Measurements from ENCODE around the gene TMEM94. TPM values are rescaled to one million over a fixed set of nuclear protein-coding genes. Genes with fewer than 3 reads are reported as not detected.

Gene TMEM94
- polyA plus RNA-seq, 5 donors: 62.5 to 96.8 (median 77.0) TPM

DNA sequence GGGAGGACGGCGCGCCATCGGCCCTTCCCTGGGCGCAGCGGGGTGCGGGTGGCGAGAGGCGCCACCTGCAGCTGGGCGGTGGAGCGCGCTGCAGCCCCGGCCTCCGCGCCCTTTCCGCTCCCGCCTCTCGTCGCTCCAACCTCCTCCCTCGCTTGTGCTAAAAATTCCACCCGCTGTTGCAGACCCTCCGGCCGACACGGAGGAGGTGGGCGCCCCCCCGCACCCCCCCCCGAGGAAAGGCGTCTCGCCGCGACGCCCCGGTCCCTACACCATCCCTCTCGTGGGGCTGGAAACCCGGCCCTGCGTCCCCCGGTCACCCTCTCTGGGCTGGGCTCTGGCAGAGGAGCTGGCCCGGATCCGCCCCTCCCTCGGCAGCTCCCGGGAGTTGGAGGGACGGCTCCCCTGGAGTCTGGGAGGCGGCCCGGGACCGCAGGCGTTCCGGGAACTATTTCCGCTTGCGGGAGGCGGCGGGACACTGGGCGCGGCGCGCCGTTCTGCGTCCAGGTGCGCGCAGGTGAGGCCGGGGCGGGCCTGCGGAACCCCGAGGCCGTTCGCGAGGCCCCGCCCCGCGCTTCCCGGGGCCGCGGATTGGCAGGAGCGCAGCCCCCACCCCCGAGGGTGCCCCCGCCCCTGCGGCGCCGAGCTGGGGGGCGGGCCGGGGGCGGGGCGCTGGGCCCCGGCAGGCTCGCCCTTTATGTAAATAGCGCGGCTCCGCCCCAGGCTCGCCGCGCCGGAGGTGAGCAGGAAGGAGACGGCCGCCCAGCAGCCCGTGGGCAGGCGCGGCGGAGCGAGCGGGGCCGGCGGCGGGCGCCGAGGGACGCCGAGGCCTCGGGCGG is 68.8 kb downstream of the TMEM94 start, which contains the start of gene LLGL2:
Gene LLGL2 (plus strand): TSS at position 728 of the 836 bp plus-strand sequence. CDS start 17,730 bp downstream, outside the sequence.
- peak; percentile 75 to 80 for DNase-seq

DNA sequence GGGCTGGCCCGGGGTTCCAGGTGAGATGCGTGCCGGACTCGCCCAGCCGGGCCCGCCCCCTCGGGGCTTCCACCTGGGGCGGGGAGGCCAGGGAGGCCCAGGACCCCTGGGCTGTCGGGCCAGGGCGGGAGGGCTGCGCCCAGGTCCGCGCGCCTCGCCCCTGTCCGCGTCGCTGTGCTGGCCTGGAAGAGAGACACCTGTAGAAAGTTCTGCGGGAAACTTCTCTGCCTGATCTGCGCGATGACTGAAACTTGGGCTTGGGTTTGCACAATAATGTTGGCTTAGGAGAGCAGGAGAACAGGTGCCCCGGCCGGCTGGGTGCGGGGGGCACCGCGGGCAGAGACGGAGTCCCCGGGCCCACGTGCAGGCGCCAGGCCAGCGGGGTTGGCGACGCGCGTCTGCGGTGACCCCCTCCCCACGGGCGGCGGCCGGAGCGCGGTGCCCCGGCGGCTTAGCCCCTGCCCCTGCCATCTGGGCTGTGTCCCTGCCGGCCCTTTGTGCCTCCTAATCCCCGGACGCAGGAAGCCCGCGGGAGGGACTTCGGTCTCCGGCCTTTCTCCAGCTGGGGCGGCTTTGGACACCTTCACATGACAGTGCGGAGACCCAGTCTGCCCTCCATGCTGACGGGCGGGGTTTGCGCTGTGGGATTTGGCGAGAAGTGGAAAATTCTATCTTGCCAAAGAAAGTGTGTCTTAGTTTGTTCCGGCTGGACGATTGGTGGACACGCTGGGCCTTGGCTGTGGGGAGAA is 69.5 kb downstream of the TMEM94 start:
- DNase-seq: no peak

DNA sequence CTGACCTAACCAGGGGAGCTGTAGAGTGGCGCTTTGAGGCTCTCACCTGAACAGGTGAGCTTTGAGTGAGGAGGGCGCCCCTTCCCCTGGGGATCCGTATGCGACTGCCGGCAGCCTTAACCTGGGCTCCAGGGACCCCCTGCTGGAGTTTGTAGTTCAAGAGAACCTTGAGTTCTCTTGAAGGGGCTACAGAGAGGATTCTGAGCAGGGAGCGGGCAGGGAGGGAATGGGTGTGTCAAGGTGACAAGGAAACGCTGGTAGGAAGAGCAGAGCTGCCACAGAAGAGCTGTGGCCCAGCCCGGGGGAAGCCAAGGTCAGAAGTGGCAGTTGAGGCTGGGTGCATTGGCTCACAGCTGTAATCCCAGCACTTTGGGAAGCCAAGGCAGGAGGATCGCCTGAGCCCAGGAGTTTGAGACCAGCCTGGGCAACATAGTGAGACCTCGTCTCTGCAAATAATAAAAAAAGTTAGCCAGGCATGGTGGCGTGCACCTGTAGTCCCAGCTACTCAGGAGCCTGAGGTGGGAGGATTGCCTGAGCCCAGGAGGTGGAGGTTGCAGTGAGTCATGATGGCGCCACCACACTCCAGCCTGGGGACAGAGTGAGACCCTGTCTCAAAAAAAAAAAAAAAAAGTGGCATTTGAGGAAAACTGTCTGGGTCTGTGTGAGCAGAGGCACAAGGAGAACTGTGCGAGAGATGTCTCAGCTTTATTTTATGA is 70.3 kb downstream of the TMEM94 start:
- no peak for DNase-seq

DNA sequence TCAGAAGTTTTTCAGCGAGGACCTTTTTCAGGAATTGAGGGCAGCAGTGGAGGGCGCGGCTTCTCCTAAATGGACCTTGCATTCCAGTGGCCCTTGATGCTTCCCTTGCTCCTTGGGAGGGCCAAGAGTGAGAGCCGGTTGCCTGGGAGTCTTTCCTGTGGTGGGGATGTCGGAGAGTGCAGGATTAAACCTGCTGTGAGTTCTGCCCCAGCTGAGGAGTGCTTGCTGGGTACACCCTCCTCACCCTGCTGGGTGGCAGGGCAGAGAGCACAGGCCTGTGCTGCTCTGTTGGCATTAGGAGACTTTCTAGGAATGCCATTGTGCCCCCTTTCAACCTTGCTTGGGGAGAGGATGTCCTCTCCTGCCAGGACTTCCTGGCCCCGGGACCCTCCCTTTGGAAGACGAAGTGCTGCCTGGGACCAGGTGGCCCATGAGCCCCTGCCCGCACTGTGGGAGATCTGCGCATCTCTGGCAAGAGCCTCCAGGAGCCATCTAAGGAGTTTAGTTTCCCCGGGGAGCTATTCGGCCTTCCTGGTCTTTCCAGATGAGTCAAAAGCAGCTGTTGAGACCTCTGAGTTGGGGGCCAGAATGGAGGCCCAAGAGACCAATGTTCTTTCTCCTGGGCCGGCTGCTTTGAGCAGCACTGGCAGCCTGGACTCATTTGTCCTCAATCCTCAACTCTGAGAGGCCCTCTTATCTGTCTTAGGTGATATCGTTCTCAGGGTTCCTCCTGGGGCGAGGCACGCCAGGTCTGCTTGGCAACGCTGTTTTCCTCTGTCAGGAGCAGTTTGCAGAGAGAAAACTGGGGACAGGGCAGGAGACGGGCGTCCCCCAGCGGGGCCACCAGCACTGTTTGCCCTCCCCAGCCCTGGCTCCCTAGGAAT is 74.6 kb downstream of the TMEM94 start:
- DNase-seq: no peak

DNA sequence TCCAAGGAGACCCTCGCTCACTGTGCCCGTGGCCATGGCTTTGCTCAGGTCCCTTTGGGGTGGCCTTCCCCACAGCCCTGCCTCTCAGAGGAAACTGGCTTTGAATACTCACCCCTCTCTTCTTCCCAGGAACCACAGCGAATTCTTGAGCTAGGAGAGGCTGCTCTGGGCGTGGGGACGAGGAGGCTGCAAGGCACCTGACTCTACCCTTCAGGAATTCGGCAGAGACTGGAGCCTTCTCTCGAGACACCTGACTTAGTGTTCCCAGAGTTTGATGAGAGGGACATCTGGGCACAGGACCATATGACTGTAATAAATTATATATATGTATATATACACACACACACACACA is 75.3 kb downstream of the TMEM94 start:
- no peak for DNase-seq

DNA sequence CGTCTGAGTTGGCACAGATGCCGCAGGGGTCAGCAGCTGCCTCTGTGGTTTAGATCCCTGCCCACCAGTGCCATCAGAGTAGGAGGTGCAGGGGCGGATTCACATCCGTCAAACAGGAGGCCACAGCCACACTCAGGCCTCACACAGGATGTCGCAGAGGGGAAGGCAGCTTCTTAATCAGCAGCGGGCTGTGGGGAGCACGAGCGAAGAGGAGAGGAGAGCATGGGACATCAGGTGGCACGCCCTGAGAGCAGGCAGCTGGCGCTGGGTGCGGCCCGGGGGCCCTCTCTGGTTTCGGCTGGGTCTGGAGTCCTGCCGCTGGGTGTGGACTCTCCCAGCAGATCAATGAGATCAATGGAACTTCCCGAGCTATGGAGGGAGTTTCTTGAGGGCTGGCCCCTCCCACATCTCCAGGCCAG is 78.7 kb downstream of the TMEM94 start:
- DNase-seq: no peak

DNA sequence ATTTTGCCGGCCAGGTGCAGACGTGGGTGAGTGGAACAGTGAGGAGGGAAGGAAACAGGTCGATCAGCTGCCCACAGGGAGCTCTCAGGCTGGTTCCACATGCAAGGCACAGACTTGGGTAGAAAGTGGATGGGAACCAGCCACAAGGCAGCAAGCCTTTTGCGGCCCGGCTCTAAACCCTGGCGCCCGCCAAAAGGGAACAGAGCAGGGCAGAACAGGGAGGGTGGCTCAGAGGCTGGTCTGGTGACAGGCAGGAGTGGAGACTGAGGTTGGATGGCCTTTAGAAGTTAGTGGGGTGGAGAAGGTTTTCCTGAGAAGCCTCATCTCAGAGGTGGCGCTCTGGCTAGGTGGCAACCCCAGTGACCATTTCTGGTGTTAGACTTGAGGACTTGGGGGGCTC is 79.4 kb downstream of the TMEM94 start:
- no peak for DNase-seq

DNA sequence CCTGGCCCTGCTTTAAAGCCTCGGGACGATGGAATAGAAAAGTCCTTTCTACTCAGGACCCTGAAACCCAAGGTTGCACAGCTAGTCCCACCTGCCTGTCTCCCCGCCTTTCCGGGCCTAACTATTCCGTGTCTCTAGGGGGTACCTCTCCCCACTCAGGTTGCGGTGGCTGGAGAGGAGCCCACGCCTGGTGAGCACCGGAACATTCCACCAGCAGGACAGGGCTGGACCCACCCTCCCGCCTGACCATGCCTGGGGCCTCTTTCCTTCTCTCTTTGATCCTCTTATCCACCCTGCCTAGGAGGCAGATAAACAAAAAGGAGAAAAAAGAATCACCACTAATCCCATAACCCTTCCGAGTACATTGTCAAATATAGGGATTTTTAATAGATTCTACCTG is 79.9 kb downstream of the TMEM94 start:
- no peak for DNase-seq

DNA sequence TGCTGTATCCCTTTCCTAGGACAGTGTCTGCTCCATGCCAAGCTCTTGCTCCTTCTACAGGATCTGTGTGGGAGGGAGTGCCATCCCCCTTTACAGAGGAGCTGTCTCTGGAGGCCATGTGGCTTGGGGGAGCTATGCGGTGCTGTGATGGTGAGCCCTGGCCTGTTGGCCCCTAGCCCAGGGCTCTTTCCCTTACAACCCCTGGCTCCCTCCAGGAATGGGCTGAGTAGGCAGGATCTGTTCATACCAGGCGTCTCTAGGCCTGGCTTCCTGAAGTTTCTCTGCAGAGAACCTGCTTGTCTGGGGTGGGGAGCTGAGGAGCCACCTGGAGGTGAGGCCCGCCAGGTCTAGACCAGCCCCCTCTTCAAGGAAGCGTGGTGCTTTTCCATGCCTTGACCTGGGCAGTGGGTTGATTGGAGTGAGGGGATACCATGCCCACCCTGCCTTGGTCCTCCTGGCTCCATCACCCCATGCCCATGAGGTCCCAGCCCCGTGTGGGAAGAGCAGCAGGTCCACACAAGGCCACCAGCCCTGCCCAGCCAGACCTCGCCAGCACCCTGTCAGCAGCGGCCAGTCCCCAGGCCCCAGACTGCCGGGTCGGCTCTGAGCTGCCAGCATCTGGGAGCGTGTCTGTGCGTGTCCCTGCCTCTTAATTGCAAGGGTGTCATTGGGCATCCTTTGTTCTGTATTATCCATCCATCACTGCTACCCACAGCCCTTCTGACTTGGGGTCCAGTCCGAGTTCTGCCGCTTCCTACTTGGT is 83.7 kb downstream of the TMEM94 start:
- DNase-seq: no peak

DNA sequence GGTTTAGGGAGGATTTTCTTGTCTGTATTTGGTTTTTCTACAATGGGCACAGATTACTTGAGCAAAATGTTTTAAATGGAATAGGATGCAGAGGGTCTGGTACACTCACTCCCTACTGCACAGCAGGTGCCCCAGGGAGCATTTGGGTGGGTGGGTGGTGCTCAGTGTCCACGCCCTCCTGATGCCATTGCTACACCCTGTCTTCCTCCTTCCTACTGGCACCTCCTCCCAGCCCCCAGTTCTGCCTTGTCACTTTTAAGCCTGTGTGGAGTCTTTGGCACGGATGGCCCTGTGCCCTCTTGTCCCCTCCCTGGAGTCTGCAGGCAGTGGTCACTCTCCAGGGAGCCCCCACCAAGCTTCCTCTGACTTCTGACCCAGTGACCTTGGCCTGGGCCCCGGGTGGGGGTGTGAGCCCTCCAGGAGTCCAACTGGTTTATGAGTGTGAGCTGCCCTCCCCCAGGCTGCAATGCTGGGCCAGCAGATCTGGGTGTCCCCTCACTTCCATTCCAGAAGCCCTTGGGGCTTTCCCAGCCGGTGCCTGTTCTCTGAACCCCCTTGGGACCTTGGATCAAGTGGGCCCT is 84.6 kb downstream of the TMEM94 start:
- no peak for DNase-seq

DNA sequence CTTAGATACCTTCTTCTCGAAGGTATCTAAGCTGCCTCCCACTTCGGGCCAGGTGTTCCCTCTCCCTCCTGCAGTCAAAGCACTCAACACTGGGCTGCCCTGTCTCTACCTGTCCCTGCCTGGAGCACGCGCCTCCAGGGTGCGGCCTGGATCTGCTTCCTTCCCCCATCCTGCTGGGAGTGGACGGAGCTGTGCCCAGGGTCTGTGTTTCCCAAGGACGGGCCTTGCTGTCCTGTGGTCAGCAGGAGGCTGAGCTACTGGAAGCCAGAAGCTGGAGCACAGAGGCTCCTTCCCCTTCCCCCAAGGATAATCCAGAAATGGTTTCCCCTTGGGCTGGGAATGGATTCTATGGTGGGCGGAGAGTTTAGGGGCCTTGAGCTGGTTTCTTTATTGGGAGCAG is 85.8 kb downstream of the TMEM94 start:
- DNase-seq: no peak

DNA sequence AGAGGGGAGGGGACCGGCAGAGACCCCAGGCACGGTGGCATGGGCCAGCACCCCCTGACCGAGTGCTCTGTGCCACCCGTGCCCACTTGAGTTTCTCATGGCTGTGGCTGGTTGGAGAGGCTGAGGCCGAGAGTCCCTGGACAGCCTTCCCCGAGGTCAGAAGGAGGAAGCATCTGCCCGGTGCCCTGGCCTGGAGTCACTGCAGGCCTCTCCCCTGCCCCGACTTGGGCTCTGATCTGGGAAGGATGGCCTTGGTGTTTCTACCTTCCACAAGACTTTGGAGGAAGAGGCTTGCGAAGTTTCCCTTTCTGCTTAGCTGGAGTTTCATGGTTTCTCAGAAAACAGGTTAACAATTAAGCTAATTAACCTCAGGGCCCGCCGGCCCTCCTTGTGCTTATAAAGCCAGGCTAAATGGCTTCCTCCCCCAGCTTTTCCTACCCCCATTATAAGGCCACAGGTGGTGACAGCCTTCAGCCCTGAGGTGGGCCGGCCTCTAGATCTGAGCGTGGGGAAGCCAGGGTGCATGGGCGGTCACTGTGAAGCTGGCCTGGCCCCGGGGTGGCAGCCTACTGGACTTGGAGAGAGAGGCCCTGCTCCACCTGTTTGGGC is 86.4 kb downstream of the TMEM94 start:
- no peak for DNase-seq

DNA sequence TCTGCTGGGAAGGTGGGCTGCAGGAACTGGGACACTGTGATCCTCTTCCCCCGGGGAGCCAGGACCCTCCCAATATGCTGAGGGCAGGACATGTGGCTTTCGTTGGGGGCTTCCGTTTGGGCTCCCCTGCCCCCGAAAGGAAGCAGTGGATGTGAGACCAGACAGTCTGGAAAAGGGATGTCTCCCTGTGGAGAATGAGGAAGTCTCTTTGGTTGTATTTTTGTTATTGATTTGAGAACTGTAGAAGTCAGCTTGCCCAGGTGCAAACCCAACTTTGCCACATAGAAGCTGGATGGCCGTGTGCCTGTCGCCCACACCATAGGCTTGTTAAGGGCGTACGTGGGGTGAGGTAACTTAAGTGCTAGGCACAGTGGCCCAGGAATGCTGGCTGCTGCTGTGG is 87.8 kb downstream of the TMEM94 start:
- DNase-seq: no peak

DNA sequence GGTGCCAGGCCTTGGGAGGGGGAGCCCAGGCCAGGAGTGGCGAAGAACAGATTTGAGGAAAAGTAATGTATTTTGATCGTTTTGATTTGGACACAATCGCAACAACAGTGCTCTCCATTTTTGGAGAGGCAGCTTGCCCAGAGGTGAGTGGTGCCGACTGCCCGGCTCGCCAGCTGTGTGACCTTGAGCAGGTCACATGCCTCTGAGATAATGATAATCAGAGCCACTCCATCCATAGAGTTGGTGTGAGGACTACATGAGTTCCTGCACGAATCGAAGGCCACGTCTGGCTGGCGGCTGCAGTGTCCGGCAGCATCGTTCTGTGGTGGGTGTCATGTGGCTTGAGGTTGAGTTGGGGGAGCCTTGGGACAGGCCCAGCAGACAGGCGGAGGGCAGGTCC is 89.7 kb downstream of the TMEM94 start:
- no peak for DNase-seq

DNA sequence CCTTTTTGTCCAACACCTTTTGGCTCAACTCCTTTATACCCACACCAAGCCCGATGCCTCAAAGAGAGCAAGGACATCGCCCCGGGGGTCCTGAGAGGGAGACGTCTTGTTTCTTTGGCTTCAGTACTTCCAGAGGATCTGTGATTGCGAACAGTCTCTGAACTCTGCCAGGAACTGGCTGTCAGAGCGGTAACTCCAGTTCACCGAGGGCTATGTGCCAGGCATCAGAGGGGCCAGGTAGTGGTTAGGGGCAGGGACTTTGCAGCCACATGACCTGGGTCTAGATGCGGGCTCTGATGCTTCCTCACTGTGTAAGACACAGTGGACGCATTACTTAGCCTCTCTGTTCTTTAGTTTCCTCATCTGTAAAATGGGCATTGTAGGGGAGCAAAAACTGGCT is 90.7 kb downstream of the TMEM94 start:
- DNase-seq: no peak

DNA sequence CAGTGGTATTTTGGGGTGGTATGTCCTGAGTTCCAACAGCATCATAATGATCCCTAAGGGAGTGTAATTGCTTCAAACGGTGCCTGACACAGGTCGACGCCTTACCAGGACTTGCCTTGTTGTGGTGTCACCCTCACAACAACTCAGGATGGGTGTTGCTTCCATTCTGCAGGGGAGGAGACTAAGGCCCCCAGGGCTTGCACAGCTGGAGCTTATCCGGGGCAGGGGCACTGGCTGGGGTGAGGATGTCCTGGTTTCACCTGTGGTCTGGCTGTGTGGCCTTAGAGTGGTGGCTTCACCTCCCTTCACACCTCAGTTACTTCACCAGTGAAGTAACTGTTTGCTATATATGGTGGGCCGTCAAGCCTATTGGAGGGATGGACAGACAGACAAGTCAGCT is 92.4 kb downstream of the TMEM94 start:
- no peak for DNase-seq
